Mesendoderm (in vitro differentiated cells): ENCODE results near the gene ATG4C.
A peak's percentile ranks its signal among the peaks of the same experiment; 100 is the strongest.
"Not testable (repeated sequence)": the region's sequence is repeated elsewhere in the genome, so short reads cannot be mapped to it uniquely, and the experiment has no call there.

Source experiments
- DNase-seq: peaks from one replicate; pipeline ENCODE4 v3.0.0; 2013
- H2AK5ac ChIP-seq: 2 replicates; pipeline ENCODE4 v1.6.1; 2013; ENCODE audit warnings: low read length, inconsistent platforms
- H2BK120ac ChIP-seq: 2 replicates; pipeline ENCODE4 v1.6.1; 2013; ENCODE audit warnings: low read depth, mild to moderate bottlenecking, low read length, moderate library complexity, mixed read lengths
- H2BK15ac ChIP-seq: replicated peaks from 2 replicates; pipeline ENCODE4 v1.6.1; 2013; ENCODE audit warnings: low read depth, mild to moderate bottlenecking, moderate library complexity
- H2BK5ac ChIP-seq: 2 replicates; pipeline ENCODE4 v1.6.1; 2013; ENCODE audit warnings: low read length, inconsistent platforms
- H3K18ac ChIP-seq: 2 replicates; pipeline ENCODE4 v1.6.1; 2013; ENCODE audit warnings: mild to moderate bottlenecking, low read length, mixed read lengths
- H3K23ac ChIP-seq: one replicate; pipeline ENCODE4 v1.6.1; 2013; ENCODE audit warnings: low read length
- H3K27ac ChIP-seq: 2 replicates; pipeline ENCODE4 v1.5.1; 2013; ENCODE audit warnings: low read depth, mild to moderate bottlenecking, inconsistent platforms, low read length, moderate library complexity
- H3K27me3 ChIP-seq: 2 replicates; pipeline ENCODE4 v1.6.1; 2013; ENCODE audit warnings: low read length, control low read depth, mild to moderate bottlenecking, inconsistent platforms; ENCODE audit not compliant: insufficient read depth, poor library complexity
- H3K36me3 ChIP-seq: 2 replicates; pipeline ENCODE4 v1.6.1; 2013; ENCODE audit warnings: low read length, inconsistent platforms; ENCODE audit not compliant: control insufficient read depth, insufficient read depth
- H3K4ac ChIP-seq: one replicate; pipeline ENCODE4 v1.6.1; 2013; ENCODE audit warnings: low read depth, mild to moderate bottlenecking, low read length, moderate library complexity
- H3K4me1 ChIP-seq: 2 replicates; pipeline ENCODE4 v1.6.1; 2013; ENCODE audit warnings: low read depth, low read length, inconsistent platforms; ENCODE audit not compliant: control insufficient read depth
- H3K4me2 ChIP-seq: 2 replicates; pipeline ENCODE4 v1.6.1; 2013; ENCODE audit warnings: low read length
- H3K4me3 ChIP-seq: 2 replicates; pipeline ENCODE4 v1.5.1; 2013; ENCODE audit warnings: mild to moderate bottlenecking, low read length
- H3K56ac ChIP-seq: one replicate; pipeline ENCODE4 v1.6.1; 2013; ENCODE audit warnings: low read length
- H3K79me1 ChIP-seq: 2 replicates; pipeline ENCODE4 v1.6.1; 2013; ENCODE audit warnings: low read length, inconsistent platforms
- H3K79me2 ChIP-seq: 2 replicates; pipeline ENCODE4 v1.6.1; 2013; ENCODE audit warnings: mild to moderate bottlenecking, low read length; ENCODE audit not compliant: control insufficient read depth, insufficient read depth
- H3K9ac ChIP-seq: 2 replicates; pipeline ENCODE4 v1.6.1; 2013; ENCODE audit warnings: low read length, inconsistent platforms
- H4K5ac ChIP-seq: one replicate; pipeline ENCODE4 v1.6.1; 2013; ENCODE audit warnings: low read length
- H4K8ac ChIP-seq: one replicate; pipeline ENCODE4 v1.6.1; 2013; ENCODE audit warnings: low read depth, mild to moderate bottlenecking, control low read depth, low read length, moderate library complexity
- WGBS: extraction: QIAGEN DNeasy Blood & Tissue Kit; methylation state at CpG from one replicate; pipeline ENCODE4 v1.1.7; 2013; ENCODE audit warnings: low lambda C conversion rate, missing lambda C conversion rate; ENCODE audit not compliant: insufficient coverage; ENCODE audit errors: extremely low coverage; 5-methylcytosine and 5-hydroxymethylcytosine counted together

The ATG4C gene

GRCh38 chr1:62823556-62823955 is 39.6 kb downstream of the ATG4C start:
- H2BK5ac ChIP-seq = no peak overlapping the region
- H3K4me3 ChIP-seq = no peak overlapping the region
- H4K8ac ChIP-seq = no peak overlapping the region
- no peaks in the 10 kb centered on the region for H3K36me3 ChIP-seq
- no peaks in the 10 kb centered on the region for H3K79me1 ChIP-seq
- H3K56ac ChIP-seq = no peak overlapping the region
- no peak overlapping the region for H3K4me2 ChIP-seq
- no CpG with 5 or more reads among the region's 4 CpGs for WGBS
- no peak overlapping the region for H2BK120ac ChIP-seq
- H3K27me3 ChIP-seq = no peaks in the 10 kb centered on the region
- no peak overlapping the region for H3K18ac ChIP-seq
- H2AK5ac ChIP-seq = no peak overlapping the region
- DNase-seq = no peak
- no peak overlapping the region for H3K9ac ChIP-seq
- no peak overlapping the region for H3K27ac ChIP-seq
- no peak overlapping the region for H3K4ac ChIP-seq
- H3K4me1 ChIP-seq = no peaks in the 10 kb centered on the region
- no peak overlapping the region for H3K23ac ChIP-seq
- no peaks in the 10 kb centered on the region for H3K79me2 ChIP-seq
- no peak overlapping the region for H4K5ac ChIP-seq
- H2BK15ac ChIP-seq = no peak overlapping the region

- H2BK120ac ChIP-seq = no peak overlapping the region
- no peaks in the 10 kb centered on the region for H3K36me3 ChIP-seq
- no peak overlapping the region for H3K18ac ChIP-seq
- no peaks in the 10 kb centered on the region for H3K79me2 ChIP-seq
- no peak overlapping the region for H3K27ac ChIP-seq
- H3K27me3 ChIP-seq = no peaks in the 10 kb centered on the region
- H3K56ac ChIP-seq = no peak overlapping the region
- no peak overlapping the region for H4K5ac ChIP-seq
- H4K8ac ChIP-seq = no peak overlapping the region
- H3K4me1 ChIP-seq = no peaks in the 10 kb centered on the region
- no peak overlapping the region for H3K9ac ChIP-seq
- H3K4me2 ChIP-seq = no peak overlapping the region
- WGBS = no CpG with 5 or more reads among the region's 2 CpGs
- no peak overlapping the region for H3K23ac ChIP-seq
- H2BK15ac ChIP-seq = no peak overlapping the region
- H3K79me1 ChIP-seq = no peaks in the 10 kb centered on the region
- H3K4ac ChIP-seq = no peak overlapping the region
- no peak overlapping the region for H2BK5ac ChIP-seq
- H2AK5ac ChIP-seq = no peak overlapping the region
- no peak for DNase-seq
- H3K4me3 ChIP-seq = no peak overlapping the region
Measured at GRCh38 chr1:62826901-62827300, 43.0 kb downstream of the ATG4C start.

- H3K9ac ChIP-seq, H3K23ac ChIP-seq, H2AK5ac ChIP-seq, H4K8ac ChIP-seq, H2BK15ac ChIP-seq, H3K4ac ChIP-seq, H3K4me1 ChIP-seq, H2BK120ac ChIP-seq, H2BK5ac ChIP-seq, H3K79me2 ChIP-seq, H3K36me3 ChIP-seq, H3K56ac ChIP-seq, H3K27me3 ChIP-seq, H3K4me2 ChIP-seq, H3K18ac ChIP-seq, H3K4me3 ChIP-seq, H3K79me1 ChIP-seq, H4K5ac ChIP-seq, DNase-seq, H3K27ac ChIP-seq: not testable (repeated sequence)
- no CpG with 5 or more reads among the region's 2 CpGs for WGBS
Measured at GRCh38 chr1:62827786-62828185, 43.9 kb downstream of the ATG4C start.

- H3K23ac ChIP-seq = no peak overlapping the region
- DNase-seq = peak; percentile 4
- H2BK15ac ChIP-seq = no peak overlapping the region
- H2AK5ac ChIP-seq = no peak overlapping the region
- no peak overlapping the region for H3K9ac ChIP-seq
- no peak overlapping the region for H4K8ac ChIP-seq
- H3K27me3 ChIP-seq = no peaks in the 10 kb centered on the region
- no peak overlapping the region for H3K4me2 ChIP-seq
- no peak overlapping the region for H4K5ac ChIP-seq
- H3K79me1 ChIP-seq = no peaks in the 10 kb centered on the region
- H3K18ac ChIP-seq = no peak overlapping the region
- H3K56ac ChIP-seq = no peak overlapping the region
- no CpG with 5 or more reads among the region's 5 CpGs for WGBS
- H2BK5ac ChIP-seq = no peak overlapping the region
- no peak overlapping the region for H3K4ac ChIP-seq
- H3K4me3 ChIP-seq = no peak overlapping the region
- no peak overlapping the region for H2BK120ac ChIP-seq
- H3K4me1 ChIP-seq = no peaks in the 10 kb centered on the region
- no peak overlapping the region for H3K27ac ChIP-seq
- no peaks in the 10 kb centered on the region for H3K36me3 ChIP-seq
- H3K79me2 ChIP-seq = no peaks in the 10 kb centered on the region
Measured at GRCh38 chr1:62832276-62832675, 48.3 kb downstream of the ATG4C start.

- no peak overlapping the region for H2BK5ac ChIP-seq
- no peak for DNase-seq
- WGBS = 100% methylated on average over 1 of the region's 4 CpGs
Measured at GRCh38 chr1:62833529-62833928, 49.6 kb downstream of the ATG4C start.

GRCh38 chr1:62834400-62834961 is 50.5 kb downstream of the ATG4C start:
- Histone ChIP-seq H4K5ac (no peak overlapping the region), H3K27me3 (no peaks in the 10 kb centered on the region), H2BK120ac (no peak overlapping the region), H2AK5ac (no peak overlapping the region), H3K79me2 (no peaks in the 10 kb centered on the region), H3K4me3 (no peak overlapping the region), H3K18ac (no peak overlapping the region), H3K23ac (no peak overlapping the region), H3K79me1 (no peaks in the 10 kb centered on the region), H2BK5ac (no peak overlapping the region), H3K9ac (no peak overlapping the region), H4K8ac (no peak overlapping the region), H2BK15ac (no peak overlapping the region), H3K56ac (no peak overlapping the region), H3K4me1 (no peaks in the 10 kb centered on the region), H3K4ac (no peak overlapping the region), H3K4me2 (no peak overlapping the region), H3K36me3 (no peaks in the 10 kb centered on the region), H3K27ac (no peak overlapping the region)
- no peak for DNase-seq
- WGBS = no CpG with 5 or more reads among the region's 1 CpG

More at GRCh38 chr1:62833529-62833928, 49.6 kb downstream of the ATG4C start:
- no peaks in the 10 kb centered on the region for H3K36me3 ChIP-seq
- no peak overlapping the region for H3K4me2 ChIP-seq
- no peak overlapping the region for H3K27ac ChIP-seq
- no peak overlapping the region for H3K23ac ChIP-seq
- H2BK120ac ChIP-seq = no peak overlapping the region
- H3K9ac ChIP-seq = no peak overlapping the region
- no peak overlapping the region for H3K56ac ChIP-seq
- H2AK5ac ChIP-seq = no peak overlapping the region
- no peak overlapping the region for H3K4me3 ChIP-seq
- H4K8ac ChIP-seq = no peak overlapping the region
- H3K79me1 ChIP-seq = no peaks in the 10 kb centered on the region
- no peak overlapping the region for H2BK15ac ChIP-seq
- no peaks in the 10 kb centered on the region for H3K4me1 ChIP-seq
- no peak overlapping the region for H3K18ac ChIP-seq
- H4K5ac ChIP-seq = no peak overlapping the region
- H3K79me2 ChIP-seq = no peaks in the 10 kb centered on the region
- no peak overlapping the region for H3K4ac ChIP-seq
- no peaks in the 10 kb centered on the region for H3K27me3 ChIP-seq
